DMS153 (cell line): ENCODE measurements around the gene SLC27A2.

ENCODE experiments used
- DNase-seq: peaks from one replicate; lab custom pipeline; 2025; lab: John Stamatoyannopoulos, UW

Gene SLC27A2

DNA sequence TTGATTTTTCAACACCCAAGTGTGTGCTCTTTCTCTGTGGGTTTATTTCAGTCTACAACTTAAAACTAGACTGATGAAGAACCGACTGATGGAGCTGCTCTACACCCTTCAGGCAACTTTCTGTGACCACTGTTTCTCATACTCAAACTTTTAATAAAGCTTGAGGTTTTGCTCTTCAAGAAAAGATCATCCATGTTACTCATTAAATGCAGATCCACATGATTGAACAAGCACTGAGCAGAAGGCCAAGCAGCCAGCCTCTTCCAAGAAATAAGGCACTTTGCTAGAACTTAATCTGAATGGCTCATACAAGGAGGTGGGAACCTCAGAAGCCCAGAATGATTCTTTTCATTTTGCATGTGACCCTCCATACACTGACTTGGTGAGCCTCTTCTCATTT, 8.7 kb downstream of the SLC27A2 start:
- no peak for DNase-seq

DNA sequence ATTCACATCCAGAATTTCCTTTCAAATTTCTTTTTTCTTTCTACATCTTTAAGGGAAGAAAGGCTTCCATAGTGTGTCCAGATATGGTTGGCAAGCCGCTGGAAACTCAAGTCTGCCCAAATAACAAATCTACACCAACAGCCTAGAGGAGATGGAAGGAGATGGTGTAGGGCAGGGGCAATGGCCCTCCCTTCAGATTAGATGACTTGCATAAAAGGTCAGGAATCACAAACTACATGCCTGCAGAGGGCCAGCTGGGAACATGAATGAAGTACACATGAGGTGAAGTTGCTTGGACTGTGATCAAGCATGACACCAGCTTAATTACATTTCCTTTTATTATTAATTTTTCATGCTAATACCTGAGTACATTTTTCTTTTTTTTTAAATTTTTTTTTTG, 10.2 kb downstream of the SLC27A2 start:
- no peak for DNase-seq

DNA sequence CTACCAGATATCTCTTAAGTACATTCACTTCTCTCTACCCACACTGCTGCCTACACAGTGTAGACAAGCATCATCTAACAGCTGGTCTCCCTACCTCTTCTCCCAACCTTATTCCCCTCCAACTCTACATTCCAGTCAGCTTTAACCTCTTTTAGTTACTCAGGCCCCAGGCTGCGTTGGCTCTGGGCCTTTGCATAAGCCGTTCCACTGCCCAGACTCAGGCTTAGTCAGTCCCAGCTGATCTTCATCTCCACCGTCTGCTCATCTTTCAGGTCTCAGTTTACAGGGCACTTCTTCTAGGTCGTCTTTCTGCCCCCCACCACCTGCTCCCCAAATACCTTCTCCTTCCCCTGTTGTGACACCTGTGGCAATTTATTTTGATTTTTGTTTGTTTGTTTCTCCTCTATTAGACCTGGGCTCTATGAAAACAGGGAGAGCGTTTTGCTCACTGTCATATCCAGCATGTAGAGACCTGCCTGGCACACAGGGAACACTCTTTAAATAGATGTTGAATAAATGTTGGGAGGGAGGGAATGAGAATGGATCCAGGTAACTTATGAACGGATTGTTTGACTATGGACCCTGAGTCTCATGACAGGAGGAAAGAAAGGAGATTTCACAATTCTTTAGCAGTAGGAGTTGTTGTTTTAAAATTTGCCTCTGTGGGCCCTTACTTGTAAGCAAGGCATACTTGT, 11.1 kb downstream of the SLC27A2 start:
- no peak for DNase-seq

DNA sequence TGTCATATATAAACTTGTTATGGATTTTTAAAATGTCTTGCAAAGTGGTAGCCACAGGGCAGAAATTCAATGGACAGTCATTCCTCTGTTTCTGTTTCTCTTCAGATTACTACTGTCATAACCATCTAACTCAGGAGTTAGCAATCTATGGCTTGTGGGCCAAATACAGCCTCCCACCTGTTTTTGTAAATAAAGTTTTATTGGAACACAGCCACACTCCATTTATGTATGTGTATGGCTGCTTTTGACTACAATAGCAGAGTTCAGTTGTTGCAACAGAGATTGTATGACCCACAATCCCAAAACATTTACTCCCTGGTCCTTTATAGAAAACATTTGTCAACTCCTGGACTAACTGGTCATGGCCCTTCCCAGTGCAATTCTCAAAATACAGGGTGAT, 20.0 kb downstream of the SLC27A2 start:
- no peak for DNase-seq

DNA sequence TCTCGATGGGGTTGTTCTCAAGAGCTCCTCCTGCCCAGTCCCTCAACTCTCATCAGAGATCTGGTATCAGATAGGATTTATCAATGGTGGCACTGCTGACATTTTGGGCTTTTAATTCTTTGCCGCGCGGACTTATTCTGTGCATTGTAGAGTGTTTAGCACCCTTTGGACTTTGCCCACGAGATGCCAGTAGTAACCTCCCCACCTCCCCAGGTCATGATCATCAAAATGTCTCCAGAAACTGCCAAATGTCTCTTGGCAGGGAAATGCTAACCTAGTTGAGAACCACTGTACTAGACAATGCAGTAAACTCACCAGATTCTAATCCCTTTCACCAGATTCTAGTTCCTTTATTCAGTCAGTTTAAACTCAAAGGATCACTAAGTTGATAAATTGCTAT, 24.0 kb downstream of the SLC27A2 start:
- no peak for DNase-seq

DNA sequence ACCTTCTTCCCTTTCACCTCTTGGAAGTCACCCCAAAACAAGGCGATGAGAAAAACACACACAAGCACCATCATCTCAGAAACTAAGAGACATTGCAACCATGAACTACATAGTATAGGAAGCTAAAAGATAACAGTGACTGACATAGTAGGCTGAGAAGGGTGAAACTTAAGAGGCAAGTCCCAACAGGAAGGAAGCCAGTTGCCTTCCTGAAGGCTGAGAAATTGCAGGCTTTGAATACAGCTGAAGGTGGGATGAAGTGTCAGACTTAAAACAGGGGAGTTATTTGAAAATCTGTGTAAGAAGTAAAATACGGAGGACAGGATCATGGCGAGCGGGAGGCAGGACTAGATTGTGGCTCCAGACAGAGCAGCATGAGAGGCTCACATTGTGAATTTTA, 27.8 kb downstream of the SLC27A2 start:
- DNase-seq, result no peak

DNA sequence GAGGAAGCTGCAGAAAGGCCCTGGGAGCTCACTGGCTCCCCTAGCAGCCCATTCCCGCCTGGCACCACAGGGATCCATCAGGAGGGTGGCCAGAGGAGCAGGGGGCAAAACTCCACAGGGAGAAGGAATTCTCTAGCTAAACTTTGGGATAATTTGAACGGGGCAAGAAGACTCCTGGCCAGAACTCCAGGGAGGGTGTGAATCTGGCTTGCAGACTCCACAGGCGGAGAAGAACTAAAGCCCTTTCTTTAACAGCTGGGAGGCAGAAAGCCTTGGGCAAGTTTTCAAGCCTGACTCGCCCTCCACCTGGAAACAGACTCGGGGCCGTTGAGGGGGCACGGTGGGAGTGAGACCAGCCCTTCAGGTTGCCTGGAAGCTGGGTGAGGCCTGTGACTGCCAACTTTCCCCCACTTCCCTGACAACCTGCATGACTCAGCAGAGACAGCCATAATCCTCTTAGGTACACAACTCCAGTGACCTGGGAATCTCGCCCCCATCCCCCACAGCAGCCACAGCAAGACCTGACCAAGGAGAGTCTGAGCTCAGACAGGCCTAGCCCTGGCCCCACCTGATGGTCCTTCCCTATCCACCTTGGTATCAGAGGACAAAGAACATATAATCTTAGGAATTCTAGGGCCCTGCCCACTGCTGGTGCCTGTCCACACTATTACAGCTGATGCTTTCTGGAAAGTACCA, 28.6 kb downstream of the SLC27A2 start:
- DNase-seq, result no peak

DNA sequence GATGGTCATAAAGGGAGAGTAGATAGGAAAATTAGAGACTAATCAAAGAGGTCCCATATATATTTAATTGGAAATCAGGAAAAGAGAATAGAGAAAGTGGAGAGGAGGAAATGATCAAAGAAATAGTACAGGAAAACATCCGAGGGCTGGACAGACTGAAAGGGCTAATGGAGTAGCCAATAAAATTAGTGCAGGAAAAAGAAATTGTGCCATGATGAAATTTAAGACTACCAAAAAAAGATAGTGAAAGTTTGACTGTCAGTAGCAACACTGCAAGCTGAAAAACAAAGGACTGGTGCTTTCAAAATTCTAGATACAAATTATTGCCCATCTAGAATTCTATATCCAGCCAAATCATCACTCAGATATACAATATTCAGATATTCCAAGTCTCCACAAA, 36.3 kb downstream of the SLC27A2 start:
- DNase-seq, result no peak

DNA sequence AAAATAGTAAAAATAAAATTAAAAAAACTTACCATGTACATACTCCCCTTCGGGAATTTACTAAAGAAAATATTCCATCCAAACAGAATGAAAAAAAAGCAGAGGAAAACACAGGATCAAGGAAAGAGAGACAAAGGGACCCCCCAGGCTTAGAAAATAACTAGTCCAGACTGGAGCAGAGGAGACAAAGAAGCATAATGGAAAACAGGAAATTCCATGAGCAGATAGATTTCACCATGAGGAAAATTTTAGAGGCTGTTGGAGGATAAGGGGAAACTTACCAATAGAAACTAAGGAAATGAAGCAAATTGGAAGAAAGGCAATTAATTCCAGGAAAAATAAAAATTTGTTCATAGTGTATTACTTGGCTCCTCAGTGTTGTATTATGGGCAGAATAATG, 36.7 kb downstream of the SLC27A2 start:
- DNase-seq, result no peak

DNA sequence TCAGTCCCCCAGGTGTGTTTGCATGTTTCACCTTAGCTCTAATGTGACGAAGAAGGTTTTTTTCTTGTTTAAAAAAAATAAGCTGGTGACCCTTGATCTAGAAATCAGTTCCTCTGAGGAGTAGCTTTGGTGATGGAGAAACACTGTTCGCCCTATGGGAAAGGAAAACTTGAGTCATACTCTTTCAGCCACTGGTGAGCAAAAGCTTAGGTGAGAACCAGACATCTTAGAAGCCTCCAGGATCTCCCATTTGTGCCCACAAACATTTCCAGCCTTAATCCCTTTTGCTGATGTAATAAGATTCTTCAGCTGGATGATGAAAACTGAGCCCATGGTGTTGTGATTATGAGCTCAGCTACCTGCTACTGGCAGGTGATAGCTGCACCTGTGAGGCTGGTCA, 37.8 kb downstream of the SLC27A2 start:
- DNase-seq, result no peak

DNA sequence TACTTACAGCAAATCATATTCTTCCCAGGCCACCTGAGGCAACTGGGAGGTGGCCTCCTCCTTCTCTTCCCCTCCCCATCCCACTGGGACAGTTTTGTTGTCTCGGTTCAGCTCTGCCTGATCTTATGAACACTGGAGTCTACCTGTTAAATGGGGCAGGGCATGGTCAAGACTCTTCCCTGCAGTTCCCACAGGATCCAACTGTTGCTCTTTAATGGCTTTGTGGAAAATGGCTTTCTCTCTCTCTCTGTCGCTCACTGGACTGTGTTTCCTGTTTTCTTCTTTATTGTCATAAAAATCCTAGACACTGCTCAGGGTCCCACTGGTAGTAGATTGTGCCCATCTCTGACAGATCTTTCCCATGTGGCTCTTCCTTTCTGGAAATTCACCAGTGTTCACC, 40.2 kb downstream of the SLC27A2 start:
- no peak for DNase-seq

DNA sequence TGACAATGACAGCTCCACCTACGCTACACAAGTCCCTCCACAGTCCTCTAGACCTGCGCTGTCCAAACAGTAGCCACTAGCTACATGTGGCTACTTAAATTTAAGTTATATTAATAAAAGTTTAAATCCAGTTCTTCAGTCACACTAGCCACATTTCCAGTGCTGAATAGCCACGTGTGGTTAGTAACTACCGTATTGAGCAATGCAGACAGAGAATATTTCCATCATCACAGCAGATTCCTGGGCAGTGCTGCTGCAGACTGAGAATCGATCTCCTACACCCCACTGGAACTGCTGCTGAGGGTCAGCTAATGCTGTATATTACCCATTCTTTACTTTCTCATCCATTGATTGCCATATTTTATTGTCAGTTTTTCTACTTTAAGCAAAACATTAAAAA, 42.6 kb downstream of the SLC27A2 start:
- DNase-seq, result no peak

DNA sequence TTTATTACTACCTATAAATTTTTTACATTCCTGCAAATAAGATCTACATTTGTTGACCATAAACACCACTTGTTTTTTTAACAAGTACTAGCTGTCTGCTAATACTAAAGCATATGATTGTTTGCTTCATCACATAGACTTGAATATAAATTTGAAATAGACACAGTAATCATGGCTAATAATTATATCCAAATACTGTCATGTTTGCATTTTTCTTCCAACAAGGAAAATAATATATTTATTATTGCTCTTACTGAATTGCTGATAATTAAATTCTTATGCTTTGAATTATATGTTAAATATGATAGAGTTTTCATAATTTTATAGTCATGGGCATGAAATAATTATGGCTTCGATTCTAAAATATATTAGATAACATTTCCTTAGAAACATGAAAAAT, 43.1 kb downstream of the SLC27A2 start:
- DNase-seq, result no peak

DNA sequence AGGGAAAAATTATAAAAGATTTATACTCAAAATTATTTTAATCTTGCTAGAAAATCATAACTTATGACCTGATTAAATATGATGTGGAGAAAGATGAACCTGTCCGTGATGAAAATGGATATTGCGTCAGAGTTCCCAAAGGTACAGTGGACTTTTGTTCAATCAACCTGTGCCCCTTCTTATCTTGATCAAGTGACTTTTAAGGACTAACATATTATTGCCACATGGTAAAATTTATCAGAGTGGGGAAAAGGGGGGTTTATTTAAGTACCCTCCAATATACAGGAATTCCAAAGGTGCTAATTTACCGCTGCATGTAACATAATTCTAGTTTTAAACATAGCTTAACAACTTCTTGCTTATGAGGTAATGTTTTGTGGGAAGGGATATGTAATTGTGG, 43.9 kb downstream of the SLC27A2 start:
- no peak for DNase-seq

DNA sequence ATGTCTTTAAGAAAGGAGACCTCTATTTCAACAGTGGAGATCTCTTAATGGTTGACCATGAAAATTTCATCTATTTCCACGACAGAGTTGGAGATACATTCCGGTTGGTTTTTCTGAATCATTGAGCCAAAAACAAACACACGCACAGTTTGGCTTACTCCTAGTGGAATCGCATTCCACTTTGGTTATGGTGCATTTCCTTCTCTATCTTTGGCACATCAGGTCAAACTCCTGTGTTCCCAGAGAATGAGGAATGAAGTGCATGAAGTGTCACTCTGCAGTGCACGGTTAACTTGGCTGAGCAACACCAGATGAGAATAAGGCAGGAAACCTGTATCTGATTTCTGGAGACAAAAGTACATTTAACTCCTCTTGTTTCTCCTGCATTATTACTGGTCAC, 45.1 kb downstream of the SLC27A2 start:
- no peak for DNase-seq

DNA sequence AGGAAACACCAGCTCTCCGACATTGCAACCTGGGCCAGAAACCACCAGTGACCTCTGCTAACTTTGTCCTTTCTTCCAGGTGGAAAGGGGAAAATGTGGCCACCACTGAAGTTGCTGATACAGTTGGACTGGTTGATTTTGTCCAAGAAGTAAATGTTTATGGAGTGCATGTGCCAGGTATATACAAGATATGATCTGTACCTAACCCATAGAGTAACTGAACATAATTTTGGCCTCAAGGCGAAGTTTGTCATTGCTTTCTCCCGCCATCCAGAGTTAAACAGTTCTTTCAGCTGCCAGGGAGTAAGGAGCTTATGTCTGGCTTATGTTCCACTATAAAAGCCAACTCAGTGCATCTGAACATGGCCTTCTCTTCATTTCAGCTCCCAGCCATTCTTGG, 46.9 kb downstream of the SLC27A2 start:
- DNase-seq, result no peak

DNA sequence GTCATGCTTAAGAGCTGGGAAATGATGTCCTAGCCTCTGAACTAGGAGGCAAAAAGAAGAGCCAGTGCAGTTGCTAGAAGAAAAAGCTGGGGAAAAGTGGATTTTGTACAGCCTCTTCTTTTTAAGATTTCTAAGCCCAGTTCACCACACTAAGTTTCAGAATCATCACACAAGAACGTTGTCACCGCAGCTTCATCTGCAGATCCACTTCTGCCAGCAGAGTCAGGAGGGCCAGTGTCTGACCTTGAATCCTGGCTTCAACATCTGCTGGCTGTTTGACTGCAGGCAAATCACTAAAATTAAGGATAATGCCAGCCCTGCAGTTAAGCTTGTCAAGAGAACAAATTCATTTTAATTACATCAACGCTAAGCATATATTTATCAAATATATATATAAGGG, 47.3 kb downstream of the SLC27A2 start:
- DNase-seq, result no peak

DNA sequence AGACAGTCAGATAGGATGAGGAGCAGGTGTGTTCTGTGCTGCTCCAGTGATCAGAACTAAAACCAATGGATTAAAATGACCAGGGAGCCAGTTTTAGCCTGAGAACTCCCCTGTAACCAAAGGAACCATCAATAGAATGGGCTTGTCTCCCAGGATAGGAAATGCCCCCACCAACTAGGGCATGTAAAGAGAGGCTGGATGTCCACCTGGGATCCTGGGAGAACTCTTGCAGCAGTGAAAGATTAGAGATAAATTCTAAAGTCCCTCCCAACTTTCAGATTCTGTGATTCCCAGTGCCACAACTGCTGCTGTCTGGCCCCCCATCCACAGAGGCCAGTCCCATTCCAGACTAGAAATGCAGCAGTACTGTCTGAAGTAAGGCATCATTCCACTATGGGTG, 49.8 kb downstream of the SLC27A2 start:
- DNase-seq, result no peak

DNA sequence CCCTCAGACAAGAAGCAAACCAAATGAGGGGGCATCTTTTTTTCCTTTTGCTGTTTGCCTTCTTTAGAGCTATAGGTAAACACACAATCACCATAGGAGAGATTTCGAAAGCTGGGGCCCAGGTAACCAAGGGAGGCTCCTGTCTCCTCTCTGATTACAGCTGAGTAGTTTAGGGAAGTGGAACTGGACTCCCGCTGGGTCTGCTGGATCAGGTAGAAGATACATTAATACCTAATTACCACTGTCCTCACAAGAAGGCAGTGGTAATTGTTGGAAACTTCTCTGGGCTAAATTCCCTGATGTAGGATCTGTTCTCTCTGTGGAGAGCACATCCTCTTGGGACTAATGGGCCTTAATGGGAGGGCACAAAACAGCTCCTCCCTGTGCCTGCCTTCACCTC, 50.8 kb downstream of the SLC27A2 start:
- DNase-seq, result no peak

DNA sequence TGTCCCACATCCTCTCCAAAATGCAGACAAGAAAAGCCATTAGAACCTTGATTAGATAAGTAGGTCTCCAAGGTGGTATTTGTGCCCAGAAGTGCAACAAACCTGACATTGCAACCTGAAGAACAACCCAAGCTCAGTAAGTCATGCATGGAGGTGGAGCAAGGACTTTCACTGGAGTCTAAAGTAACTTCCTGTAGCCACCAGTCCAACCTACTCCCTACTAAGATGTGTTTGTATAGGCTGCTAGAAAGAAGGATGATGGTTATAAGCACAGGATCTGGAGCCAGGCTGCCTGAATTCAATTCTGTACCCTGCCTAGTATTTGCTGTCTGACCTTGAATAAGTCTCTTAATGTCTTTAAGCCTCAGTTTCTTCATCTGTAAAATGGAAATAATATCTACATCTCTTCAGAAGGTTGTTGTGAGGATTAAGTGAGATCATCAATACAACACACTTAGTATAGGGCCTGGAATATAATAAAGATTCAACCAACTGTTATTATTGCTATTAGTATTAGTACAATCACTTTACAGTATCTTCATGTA, 51.3 kb downstream of the SLC27A2 start:
- DNase-seq, result no peak

DNA sequence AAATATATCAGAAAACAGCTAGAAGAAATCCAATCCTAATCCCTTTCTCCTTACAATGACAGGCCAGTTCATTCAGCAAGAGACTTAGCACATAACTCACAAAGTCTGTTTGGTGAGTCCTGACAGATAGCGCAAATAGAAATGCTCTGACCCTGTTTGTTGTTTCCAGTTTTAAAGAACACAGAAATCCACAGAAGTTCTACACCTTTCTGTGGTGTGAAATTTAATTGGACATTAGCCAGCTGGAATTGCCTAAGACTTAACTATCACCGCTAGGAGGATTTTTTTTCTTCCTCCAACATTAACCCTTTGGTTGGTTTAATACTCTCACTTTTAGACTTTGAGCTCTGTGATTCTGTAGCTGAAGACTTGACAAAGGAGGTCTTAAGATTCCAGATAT, 52.8 kb downstream of the SLC27A2 start:
- DNase-seq, result no peak

DNA sequence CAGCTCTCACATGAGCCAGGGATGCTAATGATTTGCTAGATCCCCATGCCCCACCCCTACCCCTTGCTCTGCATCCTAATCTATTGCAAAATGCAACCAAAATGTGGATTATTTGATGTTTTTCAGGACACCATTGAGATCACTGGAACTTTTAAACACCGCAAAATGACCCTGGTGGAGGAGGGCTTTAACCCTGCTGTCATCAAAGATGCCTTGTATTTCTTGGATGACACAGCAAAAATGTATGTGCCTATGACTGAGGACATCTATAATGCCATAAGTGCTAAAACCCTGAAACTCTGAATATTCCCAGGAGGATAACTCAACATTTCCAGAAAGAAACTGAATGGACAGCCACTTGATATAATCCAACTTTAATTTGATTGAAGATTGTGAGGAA, 53.8 kb downstream of the SLC27A2 start:
- no peak for DNase-seq

DNA sequence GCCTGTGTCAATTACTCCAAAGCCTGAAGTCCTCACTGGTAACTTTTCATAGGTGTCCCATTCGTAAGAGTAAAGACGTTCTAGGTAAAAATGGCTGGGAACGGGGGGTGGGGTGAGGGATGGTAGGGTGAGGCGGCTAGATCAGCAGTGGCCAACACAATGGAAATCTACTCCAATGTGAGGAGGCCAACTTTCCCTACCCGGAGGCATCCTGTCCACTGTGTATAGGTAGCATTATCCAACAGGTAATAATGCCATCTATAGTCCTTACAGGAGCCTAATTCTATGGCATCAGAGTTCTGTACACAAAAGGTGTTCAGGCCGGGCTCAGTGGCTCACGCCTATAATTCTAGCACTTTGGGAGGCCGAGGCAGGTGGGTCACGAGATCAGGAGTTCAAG, 54.4 kb downstream of the SLC27A2 start:
- no peak for DNase-seq

DNA sequence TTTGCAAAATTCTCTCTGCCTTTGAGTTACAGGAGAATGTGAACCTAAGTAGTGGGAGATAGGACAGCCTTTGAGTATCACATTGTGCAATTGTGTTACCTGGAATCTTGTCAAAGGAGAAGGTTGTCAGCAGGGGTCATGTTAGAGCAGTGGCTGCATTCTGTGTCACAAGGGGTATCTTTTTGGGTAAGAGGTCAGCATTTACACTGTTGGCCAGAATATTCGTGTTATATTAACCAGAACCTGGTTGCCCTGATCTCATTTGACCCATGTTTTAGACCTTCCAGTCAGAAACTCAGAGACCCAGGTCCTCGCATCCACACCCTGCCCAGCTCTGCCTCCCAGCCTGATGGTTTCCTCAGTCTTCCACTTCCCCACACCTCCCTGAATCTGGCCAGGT, 56.3 kb downstream of the SLC27A2 start:
- no peak for DNase-seq
